ENCODE data around the gene CABYR. TPM values are rescaled to one million over a fixed set of nuclear protein-coding genes. Genes with fewer than 3 reads are reported as not detected.

The CABYR gene
- total RNA-seq, 1 donor from 2014 or later = 8.0 TPM

- Mint-ChIP-seq H3K27me3 (no peaks in the 10 kb centered on the region), H3K36me3 (ENCODE audit: insufficient read depth) (no peaks in the 10 kb centered on the region), H3K27ac (no peak overlapping the region), H3K9me3 (ENCODE audit: low read depth) (no peaks in the 10 kb centered on the region), H3K4me1 (ENCODE audit: low read depth) (no peaks in the 10 kb centered on the region), H3K4me3 (ENCODE audit: low read depth) (no peak overlapping the region)
- TF ChIP-seq CTCF (IDR thresholded peaks at IDR 0.05; ENCODE audit: unreplicated experiment) = no peak
- no peak for DNase-seq (ENCODE audit: low spot score, unreplicated experiment)
Measured at GRCh38 chr18:24188120-24188519, 49.3 kb downstream of the CABYR start.

- no peak for DNase-seq (ENCODE audit: low spot score, unreplicated experiment)
- no peaks in the 10 kb centered on the region for H3K27me3 Mint-ChIP-seq
- H3K27ac Mint-ChIP-seq = no peak overlapping the region
- H3K4me1 Mint-ChIP-seq (ENCODE audit: low read depth) = no peaks in the 10 kb centered on the region
- H3K4me3 Mint-ChIP-seq (ENCODE audit: low read depth) = no peak overlapping the region
- no peaks in the 10 kb centered on the region for H3K36me3 Mint-ChIP-seq (ENCODE audit: insufficient read depth)
- TF ChIP-seq CTCF (IDR thresholded peaks at IDR 0.05; ENCODE audit: unreplicated experiment) = no peak
- H3K9me3 Mint-ChIP-seq (ENCODE audit: low read depth) = no peaks in the 10 kb centered on the region
Measured at GRCh38 chr18:24189007-24189528, 50.2 kb downstream of the CABYR start.

- no peaks in the 10 kb centered on the region for H3K9me3 Mint-ChIP-seq (ENCODE audit: low read depth)
- DNase-seq (ENCODE audit: low spot score, unreplicated experiment) = no peak
- no peak overlapping the region for H3K4me3 Mint-ChIP-seq (ENCODE audit: low read depth)
Measured at GRCh38 chr18:24189664-24190346, 50.9 kb downstream of the CABYR start.

GRCh38 chr18:24190590-24190989 lies 51.7 kb downstream of the CABYR start:
- H3K36me3 Mint-ChIP-seq (ENCODE audit: insufficient read depth) = no peaks in the 10 kb centered on the region
- H3K27ac Mint-ChIP-seq = no peak overlapping the region

More at GRCh38 chr18:24189664-24190346, 50.9 kb downstream of the CABYR start:
- Mint-ChIP-seq H3K27ac (no peak overlapping the region), H3K4me1 (ENCODE audit: low read depth) (no peaks in the 10 kb centered on the region), H3K36me3 (ENCODE audit: insufficient read depth) (no peaks in the 10 kb centered on the region), H3K27me3 (no peaks in the 10 kb centered on the region)
- TF ChIP-seq CTCF (IDR thresholded peaks at IDR 0.05; ENCODE audit: unreplicated experiment) = no peak

More at GRCh38 chr18:24190590-24190989, 51.7 kb downstream of the CABYR start:
- no peak for DNase-seq (ENCODE audit: low spot score, unreplicated experiment)
- Mint-ChIP-seq H3K27me3 (no peaks in the 10 kb centered on the region), H3K4me1 (ENCODE audit: low read depth) (no peaks in the 10 kb centered on the region), H3K9me3 (ENCODE audit: low read depth) (no peaks in the 10 kb centered on the region), H3K4me3 (ENCODE audit: low read depth) (no peak overlapping the region)
- TF ChIP-seq CTCF (IDR thresholded peaks at IDR 0.05; ENCODE audit: unreplicated experiment) = no peak
